DOHH2 (cell line): ENCODE measurements around the gene ATP8B1.

Source experiments
- EZH2phosphoT487 ChIP-seq: fragments of 200-600 bp; sonication (generic); IDR thresholded peaks from 2 replicates; pipeline ENCODE4 v1.6.1; 2017; ENCODE audit warnings: borderline replicate concordance, mild to moderate bottlenecking, antibody characterized with exemption, low read length, moderate library complexity, mixed read lengths
- TF ChIP-seq, protein P1 (sequence below): fragments of 200-600 bp; sonication (generic); IDR thresholded peaks from one replicate; pipeline ENCODE4 v1.5.1; 2014; ENCODE audit warnings: antibody characterized with exemption, mild to moderate bottlenecking, low read depth, low read length; ENCODE audit not compliant: poor library complexity, severe bottlenecking

DNA sequence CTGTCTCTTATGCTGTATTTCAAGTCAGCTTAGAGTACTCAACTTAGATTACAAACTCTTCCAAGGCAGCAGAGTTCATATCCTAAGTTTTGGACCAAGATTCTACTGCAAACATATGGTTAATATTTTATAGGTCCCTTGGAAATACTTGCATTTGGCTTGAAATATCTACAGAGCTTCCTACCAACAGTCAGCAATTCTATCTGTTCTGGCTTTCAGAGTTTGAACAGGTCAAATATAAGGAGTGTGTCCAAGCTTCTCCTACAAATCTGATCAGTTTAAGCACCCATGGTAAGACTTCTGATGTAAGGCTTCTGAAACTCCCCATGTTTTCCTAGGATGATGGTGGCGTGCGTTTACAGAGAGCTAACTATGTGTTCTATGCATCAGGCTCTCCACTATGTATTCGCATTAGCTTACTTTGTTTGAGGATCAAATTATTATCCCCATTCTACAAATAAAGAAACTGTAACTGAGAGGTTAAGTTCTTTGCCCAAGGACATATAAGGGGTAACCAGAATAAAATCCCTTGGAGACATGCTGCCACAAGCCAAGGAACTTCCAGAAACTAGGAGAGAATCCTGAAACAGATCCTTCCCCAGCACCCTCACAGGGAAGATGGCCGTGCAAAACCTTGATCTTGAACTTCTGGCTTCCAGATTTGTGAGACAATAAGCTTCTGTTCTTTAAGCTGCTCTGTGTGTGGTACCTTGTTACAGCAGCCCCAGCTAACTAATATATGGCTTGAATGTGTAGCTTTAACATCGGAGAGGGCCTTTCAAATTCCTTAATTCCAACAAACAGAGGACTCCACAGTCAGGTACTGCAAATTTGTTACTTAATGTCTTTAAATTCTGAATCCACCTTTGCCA is 55.1 kb downstream of the ATP8B1 start:
- TF ChIP-seq, protein P1, sequence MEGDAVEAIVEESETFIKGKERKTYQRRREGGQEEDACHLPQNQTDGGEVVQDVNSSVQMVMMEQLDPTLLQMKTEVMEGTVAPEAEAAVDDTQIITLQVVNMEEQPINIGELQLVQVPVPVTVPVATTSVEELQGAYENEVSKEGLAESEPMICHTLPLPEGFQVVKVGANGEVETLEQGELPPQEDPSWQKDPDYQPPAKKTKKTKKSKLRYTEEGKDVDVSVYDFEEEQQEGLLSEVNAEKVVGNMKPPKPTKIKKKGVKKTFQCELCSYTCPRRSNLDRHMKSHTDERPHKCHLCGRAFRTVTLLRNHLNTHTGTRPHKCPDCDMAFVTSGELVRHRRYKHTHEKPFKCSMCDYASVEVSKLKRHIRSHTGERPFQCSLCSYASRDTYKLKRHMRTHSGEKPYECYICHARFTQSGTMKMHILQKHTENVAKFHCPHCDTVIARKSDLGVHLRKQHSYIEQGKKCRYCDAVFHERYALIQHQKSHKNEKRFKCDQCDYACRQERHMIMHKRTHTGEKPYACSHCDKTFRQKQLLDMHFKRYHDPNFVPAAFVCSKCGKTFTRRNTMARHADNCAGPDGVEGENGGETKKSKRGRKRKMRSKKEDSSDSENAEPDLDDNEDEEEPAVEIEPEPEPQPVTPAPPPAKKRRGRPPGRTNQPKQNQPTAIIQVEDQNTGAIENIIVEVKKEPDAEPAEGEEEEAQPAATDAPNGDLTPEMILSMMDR, result no peak
- TF ChIP-seq EZH2phosphoT487, result no peak
